Smooth muscle cell (in vitro differentiated cells): Measurements from ENCODE around the gene TSPAN18. TPM values are rescaled to one million over a fixed set of nuclear protein-coding genes. Genes with fewer than 3 reads are reported as not detected.

Source experiments
- DNase-seq: peaks from one replicate; lab custom pipeline; 2025; ENCODE audit not compliant: unreplicated experiment; lab: John Stamatoyannopoulos, UW
- H2AFZ ChIP-seq: fragments of 200-600 bp; sonication (generic); 2 replicates; pipeline ENCODE4 v1.6.0; 2016; ENCODE audit warnings: antibody characterized with exemption, low read depth, mild to moderate bottlenecking
- H3F3A ChIP-seq: fragments of 200-600 bp; sonication (generic); 2 replicates; pipeline ENCODE4 v1.6.0; 2017; ENCODE audit warnings: antibody characterized with exemption, low read depth
- H3K27ac ChIP-seq: fragments of 200-600 bp; sonication (generic); 2 replicates; pipeline ENCODE4 v1.5.1; 2016; ENCODE audit warnings: low read depth, mild to moderate bottlenecking
- H3K27me3 ChIP-seq: fragments of 200-600 bp; sonication (generic); 2 replicates; pipeline ENCODE4 v1.6.1; 2016; ENCODE audit warnings: low read depth, mild to moderate bottlenecking
- H3K36me3 ChIP-seq: fragments of 200-600 bp; sonication (generic); 2 replicates; pipeline ENCODE4 v1.5.1; 2016; ENCODE audit warnings: low read depth
- H3K4me1 ChIP-seq: fragments of 200-600 bp; sonication (generic); 2 replicates; pipeline ENCODE4 v1.5.1; 2016; ENCODE audit warnings: low read depth
- H3K4me2 ChIP-seq: fragments of 200-600 bp; sonication (generic); 2 replicates; pipeline ENCODE4 v1.6.0; 2016; ENCODE audit warnings: mild to moderate bottlenecking
- H3K4me3 ChIP-seq: fragments of 200-600 bp; sonication (generic); 2 replicates; pipeline ENCODE4 v1.5.1; 2016; ENCODE audit warnings: mild to moderate bottlenecking
- H3K79me2 ChIP-seq: fragments of 200-600 bp; sonication (generic); 2 replicates; pipeline ENCODE4 v1.6.0; 2016; ENCODE audit warnings: low read depth, mild to moderate bottlenecking
- H3K9ac ChIP-seq: fragments of 200-600 bp; sonication (generic); 2 replicates; pipeline ENCODE4 v1.6.0; 2016; ENCODE audit warnings: low read depth
- H3K9me3 ChIP-seq: fragments of 200-600 bp; sonication (generic); replicated peaks from 2 replicates; pipeline ENCODE4 v1.5.1; 2016; ENCODE audit warnings: low read depth
- H4K20me1 ChIP-seq: fragments of 200-600 bp; sonication (generic); 2 replicates; pipeline ENCODE4 v1.6.0; 2016; ENCODE audit warnings: low read depth
- WGBS: methylation state at CpG from one replicate; pipeline ENCODE4 v1.1.7; 2016; ENCODE audit warnings: low lambda C conversion rate; 5-methylcytosine and 5-hydroxymethylcytosine counted together
- polyA plus RNA-seq: library from polyadenylated mRNA; unstranded; fragments of >200 nt; fragmentation: Nextera tagmentation; extraction: Ambion mirVana; gene quantifications from 2 replicates; pipeline ENCODE4 v1.2.1, GENCODE V29; 2016
- total RNA-seq: library from RNA; depleted of rRNA; stranded (reverse); fragments of >200 nt; gene quantifications from 2 replicates; pipeline ENCODE4 v1.2.3, GENCODE V29; 2014
- TF ChIP-seq, protein P1 (sequence below): fragments of 200-600 bp; sonication (generic); IDR thresholded peaks from 2 replicates; pipeline ENCODE4 v1.5.1; 2017; ENCODE audit warnings: borderline replicate concordance, mild to moderate bottlenecking, antibody characterized with exemption; ENCODE audit not compliant: insufficient read depth, poor library complexity, severe bottlenecking

Gene TSPAN18
- total and polyA plus RNA-seq, 2 experiments from 2014 or later = 3.4 to 15.3 TPM

DNA sequence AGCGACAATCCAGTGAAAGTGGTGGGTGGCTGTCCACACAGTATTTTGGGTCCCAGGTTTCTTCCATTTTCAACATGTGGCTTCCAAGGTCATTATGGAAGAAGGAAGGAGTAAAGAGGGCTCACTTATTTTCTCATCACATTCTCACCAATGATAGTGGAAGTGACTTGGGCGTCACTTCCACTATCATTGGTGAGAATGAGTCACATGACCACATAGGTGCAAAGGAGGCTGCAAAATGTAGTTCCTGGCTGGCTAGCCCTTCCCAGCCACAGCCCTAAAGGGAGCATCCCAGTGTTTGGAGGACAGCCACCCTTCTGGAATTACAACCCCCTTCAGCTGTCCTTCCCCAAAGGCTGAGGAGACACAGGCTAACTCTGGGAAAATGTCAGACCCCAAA, 95.6 kb downstream of the TSPAN18 start:
- Histone ChIP-seq H2AFZ (no peak overlapping the region), H3K36me3 (no peaks in the 10 kb centered on the region), H3K4me1 (peaks cover 22% of the 10 kb centered on the region), H3K27me3 (no peaks in the 10 kb centered on the region), H3K4me2 (no peak overlapping the region), H3K9ac (no peak overlapping the region), H3F3A (no peaks in the 10 kb centered on the region), H3K4me3 (no peak overlapping the region), H3K9me3 (no peaks in the 10 kb centered on the region), H3K27ac (no peak overlapping the region), H4K20me1 (no peaks in the 10 kb centered on the region), H3K79me2 (no peaks in the 10 kb centered on the region)
- WGBS = 45% methylated on average over 2 of the region's 2 CpGs
- TF ChIP-seq, protein P1, sequence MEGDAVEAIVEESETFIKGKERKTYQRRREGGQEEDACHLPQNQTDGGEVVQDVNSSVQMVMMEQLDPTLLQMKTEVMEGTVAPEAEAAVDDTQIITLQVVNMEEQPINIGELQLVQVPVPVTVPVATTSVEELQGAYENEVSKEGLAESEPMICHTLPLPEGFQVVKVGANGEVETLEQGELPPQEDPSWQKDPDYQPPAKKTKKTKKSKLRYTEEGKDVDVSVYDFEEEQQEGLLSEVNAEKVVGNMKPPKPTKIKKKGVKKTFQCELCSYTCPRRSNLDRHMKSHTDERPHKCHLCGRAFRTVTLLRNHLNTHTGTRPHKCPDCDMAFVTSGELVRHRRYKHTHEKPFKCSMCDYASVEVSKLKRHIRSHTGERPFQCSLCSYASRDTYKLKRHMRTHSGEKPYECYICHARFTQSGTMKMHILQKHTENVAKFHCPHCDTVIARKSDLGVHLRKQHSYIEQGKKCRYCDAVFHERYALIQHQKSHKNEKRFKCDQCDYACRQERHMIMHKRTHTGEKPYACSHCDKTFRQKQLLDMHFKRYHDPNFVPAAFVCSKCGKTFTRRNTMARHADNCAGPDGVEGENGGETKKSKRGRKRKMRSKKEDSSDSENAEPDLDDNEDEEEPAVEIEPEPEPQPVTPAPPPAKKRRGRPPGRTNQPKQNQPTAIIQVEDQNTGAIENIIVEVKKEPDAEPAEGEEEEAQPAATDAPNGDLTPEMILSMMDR = no peak
- no peak for DNase-seq

DNA sequence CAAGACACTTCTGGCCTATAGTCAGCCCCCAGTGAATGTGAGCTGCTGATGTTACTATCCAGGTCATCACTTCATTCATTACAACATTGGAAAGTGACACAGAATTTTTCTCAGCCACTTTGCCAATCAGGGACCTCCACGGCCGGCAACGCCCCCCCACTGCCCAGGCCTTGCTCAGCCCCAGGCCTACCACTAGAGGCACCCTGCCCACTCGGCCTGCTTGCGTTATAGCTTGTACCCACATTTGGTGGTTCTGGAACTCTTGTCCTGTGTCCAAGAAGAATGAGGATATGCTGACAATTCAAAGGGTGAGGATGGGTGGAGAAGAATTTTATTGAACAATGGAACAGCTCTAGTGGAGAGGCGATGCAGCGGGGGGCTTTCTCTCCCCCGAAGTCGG, 96.2 kb downstream of the TSPAN18 start:
- WGBS = 64% methylated on average over 9 of the region's 9 CpGs
- H4K20me1 ChIP-seq = no peaks in the 10 kb centered on the region
- H3K4me1 ChIP-seq = peaks cover 22% of the 10 kb centered on the region
- H3K79me2 ChIP-seq = no peaks in the 10 kb centered on the region
- TF ChIP-seq, protein P1 = peak; percentile 43
- no peak overlapping the region for H3K27ac ChIP-seq
- no peak overlapping the region for H3K9ac ChIP-seq
- H3F3A ChIP-seq = no peaks in the 10 kb centered on the region
- no peaks in the 10 kb centered on the region for H3K9me3 ChIP-seq
- no peaks in the 10 kb centered on the region for H3K36me3 ChIP-seq
- DNase-seq = no peak
- no peak overlapping the region for H3K4me2 ChIP-seq
- H3K27me3 ChIP-seq = no peaks in the 10 kb centered on the region
- no peak overlapping the region for H2AFZ ChIP-seq
- H3K4me3 ChIP-seq = no peak overlapping the region

DNA sequence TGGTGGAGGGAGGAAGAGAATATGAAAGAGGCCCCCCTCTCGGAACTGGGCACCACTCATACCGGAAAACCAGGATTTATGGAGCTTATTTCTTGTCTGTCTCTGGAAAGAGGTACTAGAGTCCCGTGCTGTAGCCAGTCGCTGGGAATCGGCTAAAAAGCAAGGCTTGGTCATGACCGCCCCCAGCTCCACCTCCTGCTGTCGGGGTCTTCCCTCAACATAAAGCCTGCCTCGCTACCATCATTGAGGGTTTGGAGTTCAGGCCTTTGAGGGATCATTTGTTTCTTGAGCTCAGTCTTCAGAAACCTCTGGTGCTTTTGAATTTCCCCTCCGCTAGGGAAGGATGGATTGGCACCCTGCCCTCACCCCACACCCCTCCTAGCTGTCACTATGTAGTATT, 97.1 kb downstream of the TSPAN18 start:
- Histone ChIP-seq H3F3A (no peaks in the 10 kb centered on the region), H3K4me2 (peak overlapping the region; percentile 61), H2AFZ (peak overlapping the region; percentile 9), H3K79me2 (no peaks in the 10 kb centered on the region), H3K27ac (no peak overlapping the region), H3K27me3 (no peaks in the 10 kb centered on the region), H3K4me3 (no peak overlapping the region), H4K20me1 (no peaks in the 10 kb centered on the region), H3K4me1 (peaks cover 22% of the 10 kb centered on the region), H3K9ac (no peak overlapping the region), H3K36me3 (no peaks in the 10 kb centered on the region), H3K9me3 (no peaks in the 10 kb centered on the region)
- DNase-seq = no peak
- TF ChIP-seq, protein P1 = no peak
- 52% methylated on average over 9 of the region's 9 CpGs for WGBS

DNA sequence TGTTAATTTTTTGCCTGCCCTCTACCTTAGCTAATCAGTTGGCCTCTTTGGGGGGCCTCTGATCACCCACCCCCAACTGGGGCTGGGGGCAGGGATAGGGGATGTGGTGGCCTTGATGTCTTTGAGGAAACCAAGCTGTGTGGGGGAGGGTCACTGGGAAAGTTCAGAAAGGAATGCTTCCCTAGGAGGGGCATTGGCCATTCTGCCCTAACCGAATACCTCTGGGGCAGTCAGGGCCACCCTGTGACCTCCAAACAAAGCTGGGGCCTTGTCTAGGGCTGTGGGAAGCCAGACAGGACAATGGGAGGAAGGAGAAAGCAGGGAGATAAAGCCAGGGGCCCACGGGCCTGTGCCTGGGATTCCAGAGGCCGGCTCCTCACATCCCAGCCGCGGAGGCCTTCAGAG, 97.5 kb downstream of the TSPAN18 start:
- peak overlapping the region; percentile 9 for H2AFZ ChIP-seq
- peaks cover 22% of the 10 kb centered on the region for H3K4me1 ChIP-seq
- 8% methylated on average over 5 of the region's 5 CpGs for whole genome bisulfite sequencing
- TF ChIP-seq, protein P1 = no peak
- H3K9ac ChIP-seq = no peak overlapping the region
- no peaks in the 10 kb centered on the region for H3K79me2 ChIP-seq
- DNase-seq = no peak
- peak overlapping the region; percentile 61 for H3K4me2 ChIP-seq
- no peaks in the 10 kb centered on the region for H3K36me3 ChIP-seq
- H3F3A ChIP-seq = no peaks in the 10 kb centered on the region
- H3K4me3 ChIP-seq = no peak overlapping the region
- H3K27me3 ChIP-seq = no peaks in the 10 kb centered on the region
- H3K9me3 ChIP-seq = no peaks in the 10 kb centered on the region
- H4K20me1 ChIP-seq = no peaks in the 10 kb centered on the region
- no peak overlapping the region for H3K27ac ChIP-seq
